ENCODE measurements around the gene UNC93A.
"Not testable (repeated sequence)": the region's sequence is repeated elsewhere in the genome, so short reads cannot be mapped to it uniquely, and the experiment has no call there.

Gene UNC93A

GRCh38 chr6:167290786-167291622, at the start of gene UNC93A:
UNC93A (plus strand) TSS chr6:167291315; CDS start chr6:167291490, 175 bp downstream.
- FAIRE-seq (no peak), DNase-seq (ENCODE audit: insufficient read length, low spot score) (no peak)

GRCh38 chr6:167241321-167242134, 49.6 kb upstream of the UNC93A start:
- FAIRE-seq; DNase-seq (ENCODE audit: insufficient read length, low spot score): not testable (repeated sequence)

- not testable (repeated sequence) for FAIRE-seq; DNase-seq (ENCODE audit: insufficient read length, low spot score)
Measured at GRCh38 chr6:167242135-167242506, 49.0 kb upstream of the UNC93A start.

- not testable (repeated sequence) for DNase-seq (ENCODE audit: insufficient read length, low spot score); FAIRE-seq
Measured at GRCh38 chr6:167242511-167243051, 48.5 kb upstream of the UNC93A start.

GRCh38 chr6:167244064-167244960, 46.8 kb upstream of the UNC93A start:
- no peak for FAIRE-seq
- DNase-seq (ENCODE audit: insufficient read length, low spot score) = no peak

GRCh38 chr6:167244991-167245390, 46.1 kb upstream of the UNC93A start:
- DNase-seq (ENCODE audit: insufficient read length, low spot score) (no peak), FAIRE-seq (no peak)

GRCh38 chr6:167245591-167245990, 45.5 kb upstream of the UNC93A start:
- no peak for DNase-seq (ENCODE audit: insufficient read length, low spot score)
- FAIRE-seq = no peak

GRCh38 chr6:167247814-167248595, 43.1 kb upstream of the UNC93A start:
- no peak for DNase-seq (ENCODE audit: insufficient read length, low spot score)
- FAIRE-seq = no peak

- FAIRE-seq; DNase-seq (ENCODE audit: insufficient read length, low spot score): not testable (repeated sequence)
Measured at GRCh38 chr6:167248878-167249455, 42.1 kb upstream of the UNC93A start.

GRCh38 chr6:167252271-167252670, 38.8 kb upstream of the UNC93A start:
- FAIRE-seq = no peak
- no peak for DNase-seq (ENCODE audit: insufficient read length, low spot score)

GRCh38 chr6:167255918-167256553, 35.1 kb upstream of the UNC93A start:
- FAIRE-seq (no peak), DNase-seq (ENCODE audit: insufficient read length, low spot score) (no peak)

GRCh38 chr6:167258646-167259045, 32.5 kb upstream of the UNC93A start:
- FAIRE-seq = no peak
- DNase-seq (ENCODE audit: insufficient read length, low spot score) = no peak

GRCh38 chr6:167266057-167266829, 24.9 kb upstream of the UNC93A start:
- DNase-seq (ENCODE audit: insufficient read length, low spot score); FAIRE-seq: not testable (repeated sequence)

GRCh38 chr6:167266830-167267555, 24.1 kb upstream of the UNC93A start:
- no peak for FAIRE-seq
- no peak for DNase-seq (ENCODE audit: insufficient read length, low spot score)

- FAIRE-seq; DNase-seq (ENCODE audit: insufficient read length, low spot score): not testable (repeated sequence)
Measured at GRCh38 chr6:167267556-167267898, 23.6 kb upstream of the UNC93A start.

- DNase-seq (ENCODE audit: insufficient read length, low spot score) (no peak), FAIRE-seq (no peak)
Measured at GRCh38 chr6:167267921-167268401, 23.2 kb upstream of the UNC93A start.

- FAIRE-seq (no peak), DNase-seq (ENCODE audit: insufficient read length, low spot score) (no peak)
Measured at GRCh38 chr6:167268683-167269280, 22.3 kb upstream of the UNC93A start.
